ENCODE results near the gene RBFOX1.

GRCh38 chr16:7438601-7439000 lies 106.0 kb downstream of the RBFOX1 start:
- TF ChIP-seq CTCF (IDR thresholded peaks at IDR 0.05; ENCODE audit: low read length), result no peak
- TF ChIP-seq EZH2 (IDR thresholded peaks at IDR 0.05; ENCODE audit: borderline replicate concordance, low read length), result no peak

Data from OCI-LY1 (cell line).